ENCODE measurements around the gene ACVR1B.

GRCh38 chr12:51911788-51912711, 39.4 kb upstream of the ACVR1B start:
- no peak for TF ChIP-seq CTCF (IDR thresholded peaks at IDR 0.05; ENCODE audit: low read depth, low read length)
- TF ChIP-seq POLR2A (IDR thresholded peaks at IDR 0.05; ENCODE audit: extremely low read depth, insufficient read length) = no peak
